COR-L47 (cell line): Measurements from ENCODE around the gene RPS6KC1.
"Not testable (repeated sequence)": the region's sequence is repeated elsewhere in the genome, so short reads cannot be mapped to it uniquely, and the experiment has no call there.

Source experiments
- DNase-seq: peaks from one replicate; lab custom pipeline; 2025; lab: John Stamatoyannopoulos, UW

RPS6KC1 gene

GRCh38 chr1:213055767-213056166 lies 4.7 kb downstream of the RPS6KC1 start:
- DNase-seq = no peak

DNA sequence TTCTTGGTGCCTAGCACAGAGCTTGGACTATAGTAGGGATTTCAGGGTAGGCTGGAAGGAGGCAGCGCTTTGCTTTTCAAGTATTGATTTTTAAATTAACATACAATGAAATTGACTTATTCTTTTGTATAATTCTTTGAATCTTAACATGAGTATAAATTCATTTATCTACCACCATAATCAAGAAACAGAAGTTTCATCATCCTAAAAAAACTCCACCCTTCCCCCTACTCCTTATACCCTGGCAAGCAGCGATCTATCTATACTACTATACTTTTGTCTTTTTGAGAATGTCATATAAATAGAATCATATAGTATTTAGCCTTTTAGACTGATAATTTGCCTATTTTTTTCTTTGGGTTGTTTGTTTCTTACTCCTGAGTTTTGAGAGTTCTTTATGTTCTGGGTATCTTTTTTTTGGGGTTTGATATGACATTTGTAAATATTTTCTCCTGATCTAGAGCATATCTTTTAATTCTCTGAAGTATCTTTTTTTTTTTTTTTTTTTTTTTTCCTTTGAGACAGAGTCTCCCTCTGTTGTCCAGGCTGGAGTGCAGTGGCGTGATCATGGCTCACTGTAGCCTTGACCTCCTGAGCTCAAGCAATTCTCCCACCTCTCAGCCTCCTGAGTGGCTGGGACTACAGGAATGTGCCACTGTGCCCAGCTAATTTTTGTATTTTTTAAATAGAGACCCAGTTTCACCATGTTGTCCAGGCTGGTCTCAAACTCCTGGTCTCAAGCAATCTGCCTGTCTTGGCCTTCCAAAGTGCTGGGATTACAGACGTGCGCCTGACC lies 6.4 kb downstream of the RPS6KC1 start:
- DNase-seq = no peak

GRCh38 chr1:213060836-213061235 lies 9.8 kb downstream of the RPS6KC1 start:
- DNase-seq = no peak

DNA sequence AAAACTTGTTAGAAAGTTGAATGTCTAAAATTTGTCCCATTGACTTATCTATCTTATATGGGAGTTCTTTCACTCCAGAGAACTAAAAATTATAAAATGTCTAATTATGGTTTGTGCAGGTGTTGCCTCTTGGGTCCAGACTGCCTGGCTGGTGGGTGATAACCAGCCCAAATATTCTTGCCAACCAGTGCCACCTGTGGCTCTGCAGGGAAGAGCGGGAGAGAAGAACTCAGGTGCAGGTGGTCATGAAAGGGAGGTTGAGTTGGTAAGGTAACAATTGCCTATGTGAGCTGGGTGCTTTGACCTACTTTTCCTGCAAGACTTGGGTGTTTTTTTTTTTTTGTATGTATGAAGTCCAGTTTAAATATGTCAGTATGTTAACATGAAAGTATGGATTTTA lies 10.2 kb downstream of the RPS6KC1 start:
- no peak for DNase-seq

DNA sequence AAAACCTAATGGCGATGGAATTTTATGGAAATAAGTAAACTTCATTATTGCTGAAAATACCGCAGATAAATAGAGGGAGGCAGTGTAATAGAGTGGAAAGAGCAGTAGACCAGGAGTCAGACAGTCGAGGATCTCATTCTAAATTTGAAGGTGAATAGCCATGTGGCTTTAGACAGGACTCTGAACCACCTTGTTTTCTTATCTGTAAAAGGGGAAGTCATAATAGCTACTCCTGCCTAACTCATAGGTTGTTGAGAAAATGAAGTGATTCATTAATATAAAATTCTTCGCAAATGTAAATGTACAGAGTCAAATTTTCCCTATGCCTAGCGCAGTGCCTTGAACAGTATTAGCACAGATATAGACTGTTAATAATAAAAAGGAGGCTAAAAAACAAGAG lies 14.8 kb downstream of the RPS6KC1 start:
- DNase-seq = no peak

- no peak for DNase-seq
Measured at GRCh38 chr1:213066363-213066762, 15.3 kb downstream of the RPS6KC1 start.

DNA sequence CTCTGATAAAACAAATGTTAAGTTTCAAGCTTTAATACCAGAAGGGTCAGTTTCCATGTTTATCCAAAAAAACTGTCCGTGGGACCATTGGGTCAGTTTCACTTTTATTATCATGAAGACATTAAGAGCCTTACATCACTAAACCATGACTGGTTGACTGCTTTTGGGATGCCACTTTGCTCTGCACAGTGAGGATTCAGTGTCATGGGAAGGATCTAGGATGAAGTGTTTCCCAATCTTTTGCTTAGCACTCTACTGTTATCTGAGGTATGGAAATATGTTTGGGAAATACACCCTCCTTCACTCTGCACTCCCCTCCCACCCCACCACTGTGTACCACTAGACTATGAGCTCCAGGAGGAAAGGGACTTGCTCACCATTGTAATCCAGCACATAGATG lies 16.3 kb downstream of the RPS6KC1 start:
- DNase-seq = no peak

DNA sequence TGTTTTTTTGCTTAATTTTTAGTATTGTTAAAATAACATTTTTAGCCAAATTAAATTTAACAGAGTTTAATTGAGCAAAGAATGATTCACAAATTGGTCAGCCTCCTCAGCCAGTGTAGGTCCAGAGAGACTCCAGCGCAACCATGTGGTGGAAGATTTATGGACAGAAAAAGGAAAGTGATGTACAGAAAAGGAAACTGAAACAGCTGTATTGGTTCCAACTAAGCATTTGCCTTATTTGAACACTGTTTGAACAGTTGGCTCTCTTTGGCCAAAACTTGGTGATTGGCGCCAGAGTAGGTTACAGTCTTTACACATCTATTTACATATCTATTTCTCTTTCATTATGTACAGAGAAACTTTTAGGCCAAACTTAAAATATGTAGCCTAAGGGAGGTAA lies 19.4 kb downstream of the RPS6KC1 start:
- DNase-seq = no peak

- DNase-seq = no peak
Measured at GRCh38 chr1:213075725-213076124, 24.7 kb downstream of the RPS6KC1 start.

DNA sequence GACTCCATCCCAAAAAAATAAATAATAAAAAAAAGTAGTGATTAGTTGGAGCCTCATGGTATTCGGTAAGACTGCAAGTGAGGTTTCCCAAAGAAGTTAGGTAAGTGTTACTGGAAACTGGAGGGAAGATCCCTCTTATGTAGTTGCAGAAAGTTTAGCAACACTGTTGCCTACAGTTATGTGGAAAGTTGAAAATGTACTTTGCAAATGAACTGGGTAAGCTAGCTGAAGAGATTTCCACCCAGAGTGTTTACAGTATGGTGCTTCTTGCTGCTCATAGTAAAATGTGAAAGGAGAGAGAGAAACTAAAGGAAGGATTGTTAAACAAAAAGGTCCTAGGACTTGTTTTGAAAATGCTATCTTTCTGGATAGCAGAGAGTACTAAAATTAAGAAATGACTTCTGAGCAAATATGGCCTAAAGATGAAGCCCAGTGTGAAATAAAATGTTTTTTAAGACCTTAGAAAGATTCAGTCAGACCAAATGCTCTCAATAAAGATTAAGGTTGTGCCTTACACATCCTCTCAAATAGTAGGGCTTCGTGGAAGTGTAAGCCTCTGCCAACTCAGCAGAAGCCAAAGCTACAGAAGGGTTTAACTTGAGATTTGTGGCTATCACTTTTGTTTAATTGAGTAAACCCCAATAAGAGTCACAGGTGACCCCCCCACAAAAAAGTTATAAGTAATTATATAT lies 31.5 kb downstream of the RPS6KC1 start:
- DNase-seq = no peak

DNA sequence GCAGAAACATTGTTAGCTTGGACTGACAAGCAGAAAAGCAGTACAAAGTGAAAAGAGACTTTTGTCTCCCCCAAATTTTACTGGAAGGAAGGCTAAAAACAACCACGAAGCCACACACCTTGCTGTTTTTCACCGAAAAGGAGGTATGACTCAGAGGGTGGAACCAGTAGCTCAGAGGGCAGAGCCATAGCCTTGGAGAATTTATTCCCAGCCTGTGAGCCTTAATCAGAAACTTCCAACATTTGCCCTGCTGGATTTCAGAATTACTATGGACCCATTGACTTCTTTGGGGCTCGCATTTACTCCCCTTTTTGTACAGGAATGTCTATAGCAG lies 32.0 kb downstream of the RPS6KC1 start:
- no peak for DNase-seq

DNA sequence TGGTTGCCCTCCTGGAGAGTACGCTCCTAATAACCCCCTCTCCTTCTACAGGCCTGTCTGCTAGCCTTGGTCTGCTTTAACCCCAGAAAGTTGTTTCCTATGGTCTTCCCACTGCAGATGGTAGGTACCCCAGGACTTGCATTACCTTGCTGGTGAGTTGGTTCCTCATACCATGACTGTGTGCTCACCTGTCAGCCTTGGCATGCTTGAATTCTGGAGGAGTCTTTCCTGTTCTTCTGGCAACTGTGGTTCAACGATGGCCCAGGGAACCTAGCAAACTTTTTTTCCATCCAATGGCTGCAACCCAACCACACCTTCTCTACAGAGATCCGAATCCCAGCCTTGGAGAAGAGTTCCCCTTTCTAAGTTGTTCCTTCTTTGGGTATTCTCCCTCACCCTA lies 36.9 kb downstream of the RPS6KC1 start:
- no peak for DNase-seq

- no peak for DNase-seq
Measured at GRCh38 chr1:213089924-213090677, 39.1 kb downstream of the RPS6KC1 start.

GRCh38 chr1:213094446-213094845 lies 43.4 kb downstream of the RPS6KC1 start:
- DNase-seq = no peak

DNA sequence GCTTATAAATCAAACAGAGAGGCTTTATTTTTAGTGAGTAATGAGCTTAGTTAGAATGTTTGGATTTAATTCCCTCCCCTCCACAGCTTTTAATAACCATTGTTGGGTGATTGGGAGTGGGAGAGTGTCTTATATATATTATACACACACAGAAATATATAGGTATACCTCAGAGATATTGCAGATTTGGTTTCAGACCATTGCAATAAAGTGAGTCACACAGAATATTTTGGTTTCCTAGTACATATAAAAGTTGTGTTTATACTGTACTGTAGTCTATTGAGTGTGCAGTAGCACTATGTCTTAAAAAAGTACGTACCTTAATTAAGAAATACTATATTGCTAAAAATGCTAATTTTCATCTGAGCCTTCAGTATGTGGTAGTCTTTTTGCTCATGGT lies 44.4 kb downstream of the RPS6KC1 start:
- DNase-seq = no peak

- DNase-seq = no peak
Measured at GRCh38 chr1:213099682-213100399, 48.8 kb downstream of the RPS6KC1 start.

GRCh38 chr1:213100565-213100964 lies 49.5 kb downstream of the RPS6KC1 start:
- DNase-seq = not testable (repeated sequence)

GRCh38 chr1:213103377-213104306 lies 52.6 kb downstream of the RPS6KC1 start:
- no peak for DNase-seq

GRCh38 chr1:213104604-213105003 lies 53.6 kb downstream of the RPS6KC1 start:
- no peak for DNase-seq

GRCh38 chr1:213106298-213106697 lies 55.3 kb downstream of the RPS6KC1 start:
- DNase-seq = no peak

- DNase-seq = no peak
Measured at GRCh38 chr1:213107613-213108012, 56.6 kb downstream of the RPS6KC1 start.
